T follicular helper cell (primary cell): Measurements from ENCODE around the gene PSD4.

Experiments used
- DNase-seq: peaks from one replicate; pipeline ENCODE4 v3.0.0-alpha.2; 2020; ENCODE audit warnings: low read depth

Gene PSD4

DNA sequence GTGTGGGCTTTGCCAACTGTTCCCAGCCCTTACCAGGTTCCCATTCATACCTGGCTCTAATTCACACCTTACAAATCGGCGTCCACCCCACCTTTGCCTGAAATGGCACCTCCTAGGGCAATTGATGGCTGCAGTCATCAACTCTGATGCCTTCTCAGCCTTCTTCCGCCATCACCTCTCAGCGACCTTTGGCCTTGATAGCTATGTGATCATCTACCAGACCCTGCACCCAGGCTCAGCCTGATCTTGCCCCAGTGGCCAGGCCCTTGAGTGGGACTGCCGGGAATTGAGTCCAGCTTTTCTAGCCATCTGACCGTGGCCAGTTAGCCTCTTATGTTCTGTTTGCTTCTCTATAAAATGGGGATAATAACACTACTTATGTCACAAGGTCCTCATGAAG is 32.5 kb downstream of the PSD4 start:
- no peak for DNase-seq

DNA sequence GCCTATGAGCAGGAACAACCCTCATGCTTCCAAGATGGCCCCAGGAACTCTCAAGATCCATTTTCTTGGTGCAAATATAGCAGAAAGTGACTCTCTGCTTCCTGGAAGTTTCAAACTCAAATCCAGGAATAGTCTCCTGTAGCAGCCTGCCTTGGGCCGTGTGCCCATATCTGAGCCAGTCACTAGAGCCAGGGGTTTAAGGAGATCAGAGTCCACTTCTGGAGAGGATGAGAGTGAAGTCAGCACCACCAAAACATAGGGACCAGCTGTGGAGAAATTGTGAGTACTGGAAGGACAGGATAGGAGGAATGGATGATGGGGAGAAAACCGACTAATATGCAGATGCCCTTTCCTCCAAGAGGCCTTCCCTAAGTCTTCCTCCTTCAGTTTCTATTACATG is 33.2 kb downstream of the PSD4 start:
- DNase-seq = no peak

DNA sequence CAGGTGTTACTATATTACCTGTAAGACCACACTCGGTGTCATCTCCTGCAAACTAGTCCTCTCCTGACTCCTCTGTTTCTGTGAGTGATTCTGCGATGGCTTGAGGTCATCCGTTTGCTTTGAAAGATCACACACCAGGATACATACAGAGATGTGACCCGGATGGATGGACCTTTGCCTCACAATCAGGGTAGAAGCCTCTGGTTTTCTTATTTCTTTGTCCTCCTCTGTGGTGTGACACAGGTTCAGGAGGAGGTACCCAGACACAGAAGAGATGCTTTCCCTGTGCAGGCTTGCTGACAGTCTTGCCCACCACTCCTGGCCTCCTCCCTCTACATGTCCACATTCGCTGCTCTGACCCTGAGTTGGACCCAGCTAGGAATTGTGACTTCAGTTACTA is 34.6 kb downstream of the PSD4 start:
- no peak for DNase-seq

DNA sequence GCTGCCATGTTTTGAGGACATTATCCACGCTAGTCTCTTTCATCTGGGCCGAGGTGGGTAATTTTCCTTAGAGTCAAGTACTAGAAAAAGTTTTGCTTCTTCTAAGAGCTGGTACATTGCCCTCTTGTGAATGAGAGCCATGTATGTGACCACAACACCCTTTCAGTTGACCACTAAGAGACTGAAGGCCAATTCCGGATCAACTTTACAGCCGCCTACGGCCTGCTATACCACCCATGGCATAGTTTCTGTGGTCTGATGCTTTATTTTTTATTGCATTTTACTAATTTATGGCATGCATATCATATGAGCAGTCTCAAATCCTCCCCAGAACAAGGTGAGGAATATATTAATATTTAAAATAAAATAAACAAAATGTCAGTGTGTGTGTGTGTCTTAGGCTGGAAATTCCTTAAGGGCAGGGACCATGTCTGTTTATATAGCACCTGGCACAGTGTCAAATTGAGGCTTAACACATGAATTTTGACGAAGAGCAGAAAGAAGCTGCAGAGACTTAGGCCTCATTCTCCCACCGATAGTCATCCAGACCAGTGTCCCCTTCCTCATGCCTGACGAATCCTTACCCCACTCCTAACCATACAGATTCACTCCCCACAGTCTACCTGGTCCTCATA is 35.4 kb downstream of the PSD4 start:
- DNase-seq = no peak

DNA sequence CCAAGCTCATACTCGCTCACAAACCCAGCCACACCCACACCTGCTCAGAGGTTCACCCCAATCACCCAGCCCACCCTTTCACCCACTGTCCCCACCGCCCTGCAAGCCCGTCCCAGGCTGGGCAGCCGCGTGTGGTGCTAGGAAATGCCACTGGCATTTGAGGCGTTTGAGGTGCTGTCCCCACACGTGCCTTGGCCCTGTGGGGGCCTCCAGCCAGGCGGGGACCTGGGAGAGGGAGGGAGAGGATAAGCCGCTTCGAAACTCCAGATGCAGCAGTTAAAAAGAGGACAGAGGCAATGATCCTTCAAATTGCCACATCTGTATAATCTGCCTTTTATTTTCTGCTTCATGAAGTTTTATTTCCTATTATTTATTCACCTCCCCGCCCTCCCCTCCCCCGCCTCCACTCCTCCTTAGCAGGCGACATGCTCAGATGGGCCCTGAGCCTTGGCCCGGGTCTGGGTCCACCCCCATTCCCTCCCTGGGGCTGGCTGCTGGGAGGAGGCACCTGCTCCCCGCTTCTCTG is 35.9 kb downstream of the PSD4 start:
- no peak for DNase-seq

DNA sequence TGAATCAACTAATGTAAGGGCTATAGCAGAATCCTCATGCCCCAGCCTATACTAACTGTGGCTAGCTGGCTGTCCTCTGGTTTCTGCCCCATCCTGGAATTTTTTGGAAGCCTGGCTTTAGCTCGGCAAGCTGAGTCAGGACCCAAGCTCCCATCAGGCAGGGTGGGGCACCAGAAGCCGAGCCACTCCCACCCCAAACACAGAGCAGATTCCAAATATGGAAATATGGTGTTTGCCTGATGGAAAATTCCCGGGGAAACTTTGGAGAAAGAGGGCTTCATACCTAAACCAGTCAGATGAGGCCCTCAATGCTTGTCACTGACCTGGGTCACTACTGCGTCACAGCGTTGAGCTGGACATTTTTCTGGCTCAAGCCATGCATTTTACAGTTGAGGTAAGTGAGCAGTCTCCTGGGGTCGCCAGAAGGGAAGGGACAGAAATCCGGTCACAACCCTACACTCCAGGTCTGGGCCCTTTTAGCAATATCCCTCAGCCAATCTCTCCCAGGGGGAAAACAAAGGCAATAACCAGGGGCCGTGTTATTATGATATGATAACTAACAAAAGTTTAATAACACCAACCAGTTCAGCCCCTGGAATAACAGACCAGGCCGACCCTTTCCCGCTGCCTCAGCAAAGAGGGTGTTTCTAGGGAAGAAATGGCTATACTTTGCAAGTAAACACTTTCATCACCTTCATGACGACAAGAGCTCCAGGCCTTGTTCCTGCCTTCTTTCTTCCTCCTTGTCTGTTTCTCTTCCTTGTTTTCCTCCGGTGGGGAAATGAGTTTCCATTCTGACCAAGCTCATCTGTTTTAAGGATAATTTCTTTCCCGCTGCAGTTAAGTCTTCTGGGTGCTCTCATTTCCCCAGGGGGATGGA is 37.7 kb downstream of the PSD4 start:
- DNase-seq = no peak

DNA sequence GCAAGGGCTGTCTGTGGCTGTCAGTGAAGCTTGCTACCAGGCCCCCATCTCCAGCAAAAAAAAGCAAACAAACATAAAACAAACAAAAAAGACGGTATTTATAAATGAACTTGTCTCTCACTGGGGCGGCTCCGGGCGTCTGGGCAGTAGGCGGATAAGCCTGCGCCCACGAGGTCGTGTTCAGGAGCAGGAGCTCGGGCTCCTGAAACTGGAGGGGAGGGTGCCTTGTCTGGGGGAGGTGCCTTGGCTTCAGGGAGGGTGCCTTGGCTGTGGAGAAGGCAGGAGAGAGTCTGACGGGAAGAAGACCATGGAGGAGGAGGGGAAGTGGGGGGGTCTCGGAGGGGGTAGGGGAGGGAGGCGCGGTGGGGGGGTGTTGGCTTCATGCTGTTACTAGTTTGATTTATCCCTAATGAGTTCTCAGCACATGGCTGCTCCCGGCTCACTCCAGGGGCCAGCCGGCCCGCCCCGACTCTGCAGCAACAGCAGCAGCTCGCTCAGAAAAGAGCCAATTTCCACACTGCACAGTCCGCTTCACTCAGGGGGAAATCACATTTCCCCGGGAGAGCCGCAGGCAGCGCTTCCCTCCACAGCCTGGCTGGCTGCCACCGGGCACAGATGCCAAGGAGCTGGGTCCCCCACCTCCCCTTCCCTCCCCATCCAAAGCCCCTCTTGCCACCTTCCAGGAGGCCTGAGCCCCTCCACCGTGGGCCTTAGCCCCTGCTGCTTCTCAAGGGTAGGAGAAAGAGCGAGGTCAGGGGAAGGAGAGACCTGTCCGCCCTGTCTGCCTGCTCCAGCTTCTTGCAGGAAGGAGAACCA is 38.7 kb downstream of the PSD4 start:
- no peak for DNase-seq

DNA sequence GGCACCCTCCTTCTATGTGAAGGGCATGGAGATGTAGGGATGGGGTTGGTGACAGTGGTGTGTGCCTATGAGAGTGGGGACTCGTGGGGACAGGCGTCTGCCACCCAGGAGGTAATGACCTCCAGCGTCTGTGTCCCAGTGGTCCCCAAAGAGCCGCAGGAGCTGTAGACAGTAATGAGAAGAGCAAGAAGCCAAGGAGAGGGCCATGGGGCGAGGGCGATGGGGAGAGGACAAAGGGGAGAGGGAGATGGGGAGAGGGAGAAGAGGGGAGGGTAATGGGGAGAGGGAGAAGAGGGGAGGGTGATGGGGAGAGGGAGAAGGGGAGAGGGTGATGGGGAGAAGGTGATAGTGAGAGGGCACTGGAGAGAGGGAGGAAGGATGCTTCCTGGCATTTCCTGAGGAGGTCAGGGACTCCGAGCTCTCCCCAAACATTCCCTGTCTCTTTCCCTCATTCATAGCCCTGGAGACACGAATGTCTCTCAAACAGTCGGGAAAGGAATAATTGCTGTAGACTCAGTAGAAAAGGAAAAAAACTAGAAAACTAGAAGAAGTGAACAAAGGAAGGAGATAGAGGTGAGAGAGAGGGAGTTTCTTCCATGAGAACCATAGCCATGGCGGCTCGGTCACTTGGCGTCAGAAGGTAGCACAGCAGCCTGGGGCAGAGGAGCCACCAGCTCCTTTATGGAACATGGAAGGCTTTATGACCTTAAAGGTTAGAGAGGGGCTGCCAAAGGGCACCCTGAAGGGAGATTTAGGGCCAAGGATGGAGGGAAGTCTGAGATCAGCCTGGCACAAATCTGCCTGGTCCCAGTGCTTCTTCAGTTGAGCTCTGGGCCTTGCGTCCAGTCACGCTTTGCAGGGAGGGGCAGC is 39.5 kb downstream of the PSD4 start:
- DNase-seq = no peak

DNA sequence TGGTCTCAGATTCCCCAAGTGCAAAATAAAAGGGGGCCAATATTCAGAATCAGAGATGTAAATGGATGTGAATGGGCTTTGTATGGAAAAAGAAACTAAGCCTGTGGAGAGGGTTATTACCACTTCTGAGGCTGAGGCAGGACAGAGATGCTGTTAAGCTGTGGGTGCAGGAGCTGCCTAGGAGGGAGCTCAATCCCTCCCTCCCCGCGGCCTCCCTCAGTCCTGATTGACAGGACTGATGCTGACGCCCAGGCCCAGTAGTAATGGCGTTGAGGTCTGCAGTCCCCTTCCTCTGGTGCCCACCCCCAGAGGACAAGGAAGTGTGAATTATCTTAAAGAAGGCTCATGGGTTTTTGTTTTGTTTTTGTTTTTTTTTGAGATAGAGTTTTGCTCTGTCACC is 40.4 kb downstream of the PSD4 start:
- no peak for DNase-seq

DNA sequence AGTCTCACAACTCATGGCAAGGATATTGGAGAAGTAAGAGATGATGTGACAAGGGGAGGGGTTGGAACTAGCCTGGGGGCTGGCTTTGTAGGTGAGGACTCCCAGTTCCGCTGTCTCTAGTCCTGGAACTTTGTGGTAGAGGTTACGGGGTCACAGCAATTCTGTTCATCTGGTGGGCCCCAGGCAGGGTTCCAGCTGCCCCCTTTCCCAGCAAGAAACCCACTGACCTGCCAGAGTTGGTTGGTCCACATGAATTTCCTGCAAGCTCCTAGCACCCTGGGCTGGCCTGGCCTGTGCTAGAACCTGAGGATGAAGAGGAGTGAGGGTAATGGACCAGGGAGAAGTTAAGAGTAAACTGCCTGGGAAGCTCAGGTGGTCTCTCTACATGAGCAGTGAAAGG is 41.3 kb downstream of the PSD4 start:
- no peak for DNase-seq

DNA sequence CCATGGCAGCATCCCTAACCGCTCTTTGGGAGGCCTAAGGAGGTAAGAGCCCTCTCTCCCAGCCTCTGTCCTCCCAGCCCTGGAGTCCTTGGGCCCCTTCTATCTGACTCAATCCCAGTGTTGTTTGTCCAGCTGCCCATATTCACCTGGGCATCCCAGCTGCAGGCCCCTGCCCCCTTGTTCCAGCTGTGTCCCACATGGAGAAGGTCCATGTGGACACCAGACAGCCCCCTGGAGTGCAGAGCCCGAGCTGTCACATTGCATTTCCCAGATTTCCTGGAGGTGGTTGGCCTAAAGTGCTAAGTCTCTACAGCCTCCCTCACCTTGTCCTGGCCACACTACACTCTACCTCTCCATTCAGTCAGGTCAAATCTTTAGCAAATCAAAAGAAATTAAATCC is 42.5 kb downstream of the PSD4 start:
- DNase-seq = no peak

DNA sequence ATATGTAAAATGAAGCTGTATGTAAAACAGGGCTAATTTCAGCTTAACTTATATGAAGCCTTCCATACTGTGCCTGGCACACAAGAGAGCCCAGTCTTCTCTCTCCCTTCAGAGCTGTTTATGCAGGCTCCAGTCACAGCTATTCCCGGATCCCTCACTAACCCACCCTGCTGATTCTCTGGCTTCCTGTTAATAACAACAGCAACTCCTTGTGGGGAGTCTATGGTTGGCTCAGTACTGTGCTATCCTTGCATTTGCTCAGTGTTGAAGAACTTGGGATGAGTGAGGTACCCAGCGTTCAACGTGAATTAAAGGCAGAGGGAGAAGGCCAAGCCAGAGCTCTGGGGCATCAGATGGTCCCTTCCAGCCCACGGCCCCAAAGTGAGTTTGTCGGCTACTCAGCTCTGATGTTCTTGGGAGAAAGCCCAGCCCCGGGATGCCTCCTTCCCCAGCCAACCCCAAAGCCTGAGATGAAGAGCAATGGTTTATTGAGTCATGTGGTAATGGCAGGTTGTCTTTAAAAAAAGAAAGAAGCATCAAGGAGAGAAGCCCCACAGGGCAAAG is 43.2 kb downstream of the PSD4 start:
- DNase-seq = no peak

DNA sequence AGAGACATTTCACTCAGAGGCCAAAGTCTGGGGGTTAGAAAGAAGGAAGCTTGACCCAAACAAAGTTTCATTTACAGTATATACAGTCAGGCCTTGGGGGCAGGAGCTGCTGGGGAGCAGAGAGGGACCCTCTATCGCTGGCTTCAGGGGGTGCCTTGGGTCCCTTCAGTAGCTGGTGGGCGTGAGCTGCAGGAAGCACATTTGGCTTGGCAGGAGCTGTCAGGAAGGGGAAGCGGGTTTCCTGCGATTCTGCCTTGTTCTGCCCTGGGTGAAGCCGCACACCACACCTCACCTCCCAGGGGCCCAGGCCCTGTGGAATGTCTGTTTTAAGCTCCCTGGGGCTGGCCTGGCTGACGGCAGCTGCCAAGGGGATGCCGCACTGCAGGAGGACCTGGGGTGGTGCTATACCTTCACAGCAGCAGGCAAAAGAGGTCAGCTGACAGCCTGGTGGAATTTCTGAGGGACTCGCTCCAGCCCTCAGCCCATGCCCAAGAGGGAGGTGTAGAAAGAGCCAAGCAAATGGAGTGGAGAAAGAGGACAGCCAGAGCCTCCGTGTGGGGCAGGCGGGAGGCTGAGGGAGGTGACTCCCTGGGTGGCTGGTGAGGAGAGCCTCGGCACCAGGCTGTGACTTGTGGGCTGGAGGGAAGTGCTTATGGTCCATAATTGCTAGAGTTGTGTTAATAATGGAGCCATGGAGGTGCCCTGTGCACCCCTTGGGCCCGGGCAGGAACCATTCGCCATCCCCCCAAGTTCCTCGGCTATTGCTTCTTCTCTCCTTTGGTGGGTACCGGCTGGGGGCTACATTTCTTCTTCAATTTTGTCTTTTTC is 43.9 kb downstream of the PSD4 start:
- no peak for DNase-seq

DNA sequence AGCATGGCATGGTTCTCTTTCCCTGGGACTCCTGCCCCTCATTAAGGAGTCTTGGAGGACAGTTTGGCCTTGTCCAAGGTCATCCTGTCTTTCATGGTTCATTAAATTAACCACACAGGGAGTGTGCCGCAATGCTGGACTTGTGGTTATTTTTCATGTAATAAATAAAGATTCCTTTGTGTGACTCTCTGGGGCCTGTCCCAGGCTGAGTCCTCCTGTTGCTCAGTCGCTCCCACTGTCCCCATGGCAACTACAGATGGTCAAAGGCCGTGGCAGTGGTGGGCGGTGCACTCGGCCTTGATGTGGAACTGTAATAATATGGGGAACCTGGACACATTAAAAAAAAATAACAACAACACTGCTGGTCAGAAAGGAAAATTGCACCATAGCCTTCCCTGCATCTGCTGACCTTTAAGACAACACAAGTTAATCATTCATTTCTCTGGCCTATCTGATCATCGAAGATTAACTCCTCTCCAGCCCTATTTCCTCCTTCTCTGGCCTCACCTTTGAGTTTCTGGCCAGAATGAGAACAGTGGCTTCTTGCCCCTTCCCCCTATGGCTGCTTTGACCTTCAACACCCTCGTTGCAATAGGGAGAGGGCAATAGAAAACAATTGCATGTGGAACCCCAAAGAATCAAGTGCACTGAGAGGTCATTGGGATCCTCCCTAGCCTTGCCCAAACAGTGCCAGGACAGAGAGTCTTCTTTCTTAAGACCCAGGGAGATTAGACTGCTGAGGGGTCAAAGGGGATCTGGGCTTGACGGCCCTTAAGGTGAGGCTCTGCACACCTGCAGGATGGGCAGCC is 44.7 kb downstream of the PSD4 start:
- no peak for DNase-seq

DNA sequence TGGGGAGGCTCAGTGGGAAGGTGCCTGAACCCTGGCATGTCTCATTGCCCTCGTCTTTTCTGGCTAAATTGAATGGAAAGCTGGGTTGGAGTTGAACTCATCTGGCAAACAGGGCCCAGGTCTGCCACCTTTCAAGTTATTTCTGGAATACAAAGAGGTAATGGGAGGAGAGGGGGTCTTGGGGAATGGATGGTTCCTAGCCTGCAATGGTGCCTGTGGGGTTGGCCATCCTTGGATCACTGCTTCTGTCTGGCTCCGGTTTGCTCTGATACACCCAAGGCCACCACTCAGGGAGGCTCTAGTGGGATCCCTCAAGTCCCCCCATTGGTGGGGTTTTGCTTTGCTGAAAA is 45.3 kb downstream of the PSD4 start:
- no peak for DNase-seq

DNA sequence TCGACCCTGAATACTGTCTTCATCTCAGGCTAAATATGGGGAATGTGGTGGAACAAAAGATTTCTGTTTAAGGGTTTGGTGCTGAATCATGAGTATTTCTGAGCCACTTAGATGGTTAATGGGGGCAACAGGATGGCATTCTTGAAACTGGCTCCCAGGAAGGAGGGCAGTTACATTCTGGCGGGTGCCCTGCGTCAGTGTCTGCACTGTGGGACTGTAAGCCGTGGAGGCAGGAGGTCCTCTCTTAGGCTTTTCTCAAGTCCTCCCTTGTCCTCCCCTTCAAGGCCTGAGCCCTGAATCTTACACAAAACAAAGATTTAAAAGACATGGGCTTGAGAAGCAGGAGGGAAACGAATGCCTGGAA is 45.7 kb downstream of the PSD4 start:
- DNase-seq = no peak

DNA sequence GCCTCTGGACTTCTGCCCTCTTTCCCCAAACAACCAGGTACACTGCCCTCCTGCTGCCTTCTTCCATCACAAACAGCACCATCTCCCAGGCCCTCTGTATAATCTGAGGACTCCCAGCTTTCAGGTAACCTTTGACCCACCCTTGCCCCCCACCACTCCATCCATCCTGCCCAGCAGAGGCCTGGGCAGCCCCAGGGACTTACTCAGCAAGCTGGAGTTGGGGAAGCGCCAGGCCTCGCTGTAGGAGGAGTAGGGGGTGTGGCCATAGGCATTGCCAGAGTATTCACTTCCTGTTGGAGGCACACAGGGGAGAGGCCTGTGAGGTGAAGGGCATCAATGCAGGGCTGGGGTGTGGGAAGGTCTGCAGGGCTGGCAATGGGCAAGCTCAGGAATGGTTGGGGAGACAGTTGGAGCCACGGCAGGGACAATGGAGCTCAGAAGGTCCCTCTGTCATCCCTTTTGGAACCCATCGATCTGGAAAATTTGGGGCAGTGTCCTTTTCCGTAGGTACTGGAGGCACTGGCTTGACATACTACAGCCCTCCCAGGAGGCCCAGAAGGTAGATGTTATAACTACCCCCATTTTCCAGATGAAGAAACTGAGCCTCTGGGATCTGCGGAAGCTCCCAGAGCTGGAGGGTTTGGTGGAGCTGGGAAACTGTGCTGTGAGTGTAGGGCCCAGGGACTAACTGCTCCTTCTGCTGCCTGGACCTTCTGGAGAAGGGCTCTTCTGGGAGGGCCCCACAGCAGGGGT is 46.3 kb downstream of the PSD4 start:
- DNase-seq = no peak

DNA sequence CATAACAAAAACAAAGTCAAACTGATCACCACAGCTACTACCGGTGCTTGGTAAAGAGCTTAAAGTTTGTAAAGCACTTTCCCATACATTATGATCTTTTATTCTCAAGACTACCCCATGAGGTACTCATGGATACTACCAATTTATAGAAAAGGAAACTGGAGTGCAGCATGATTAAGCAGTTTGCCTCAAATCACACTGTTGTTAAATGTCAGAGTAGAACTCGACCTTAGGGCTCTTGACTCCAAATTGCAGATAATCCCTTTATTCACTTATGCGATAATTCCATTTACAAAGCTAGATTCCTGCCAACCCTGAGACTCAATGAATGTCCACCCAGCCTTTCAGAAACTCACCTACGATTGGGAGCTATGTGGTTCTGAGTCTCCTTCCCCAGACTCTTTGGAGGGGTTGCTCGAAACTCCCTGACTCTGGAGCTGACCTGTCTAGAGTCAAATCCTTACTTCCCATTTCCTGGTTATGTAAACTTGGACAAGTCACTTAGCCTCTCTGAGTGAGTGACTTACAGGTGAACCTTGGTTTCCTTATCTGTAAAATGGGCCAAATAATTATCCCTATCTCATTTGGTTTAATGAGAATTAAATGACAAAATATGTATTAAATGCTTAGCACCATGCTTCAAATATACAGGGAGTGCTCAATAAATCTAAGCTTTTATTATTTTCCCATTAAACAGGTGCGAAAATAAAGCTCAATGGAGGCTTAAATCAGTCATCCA is 47.4 kb downstream of the PSD4 start:
- no peak for DNase-seq
